Measurements from ENCODE around the gene KCTD19.

GRCh38 chr16:67269766-67270165, 56.8 kb downstream of the KCTD19 start:
- no peak for TF ChIP-seq ELF4 (IDR thresholded peaks at IDR 0.05)
- no peak for TF ChIP-seq TARDBP (IDR thresholded peaks at IDR 0.05)
- TF ChIP-seq FOXM1 (IDR thresholded peaks at IDR 0.05; ENCODE audit: borderline replicate concordance) = no peak
- no peak for TF ChIP-seq FOXA1 (IDR thresholded peaks at IDR 0.05)
- no peak for TF ChIP-seq FOXK2 (IDR thresholded peaks at IDR 0.05)
- TF ChIP-seq CTBP1 (IDR thresholded peaks at IDR 0.05; ENCODE audit: borderline replicate concordance) = no peak
- TF ChIP-seq HDGF (IDR thresholded peaks at IDR 0.05; ENCODE audit: borderline replicate concordance) = no peak
- no peak for TF ChIP-seq BHLHE40 (IDR thresholded peaks at IDR 0.05; ENCODE audit: borderline replicate concordance)
- no peak for TF ChIP-seq L3MBTL2 (conservative IDR thresholded peaks at IDR 0.05)

Data from HEK293T (cell line).